Measurements from ENCODE around the gene ARL4D. TPM values are rescaled to one million over a fixed set of nuclear protein-coding genes. Genes with fewer than 3 reads are reported as not detected.
A peak's percentile ranks its signal among the peaks of the same experiment; 100 is the strongest.
"Not testable (repeated sequence)": the region's sequence is repeated elsewhere in the genome, so short reads cannot be mapped to it uniquely, and the experiment has no call there.

ARL4D gene
- total and polyA plus RNA-seq, 9 donors = 6.2 to 34.1 (median 18.9) TPM

DNA sequence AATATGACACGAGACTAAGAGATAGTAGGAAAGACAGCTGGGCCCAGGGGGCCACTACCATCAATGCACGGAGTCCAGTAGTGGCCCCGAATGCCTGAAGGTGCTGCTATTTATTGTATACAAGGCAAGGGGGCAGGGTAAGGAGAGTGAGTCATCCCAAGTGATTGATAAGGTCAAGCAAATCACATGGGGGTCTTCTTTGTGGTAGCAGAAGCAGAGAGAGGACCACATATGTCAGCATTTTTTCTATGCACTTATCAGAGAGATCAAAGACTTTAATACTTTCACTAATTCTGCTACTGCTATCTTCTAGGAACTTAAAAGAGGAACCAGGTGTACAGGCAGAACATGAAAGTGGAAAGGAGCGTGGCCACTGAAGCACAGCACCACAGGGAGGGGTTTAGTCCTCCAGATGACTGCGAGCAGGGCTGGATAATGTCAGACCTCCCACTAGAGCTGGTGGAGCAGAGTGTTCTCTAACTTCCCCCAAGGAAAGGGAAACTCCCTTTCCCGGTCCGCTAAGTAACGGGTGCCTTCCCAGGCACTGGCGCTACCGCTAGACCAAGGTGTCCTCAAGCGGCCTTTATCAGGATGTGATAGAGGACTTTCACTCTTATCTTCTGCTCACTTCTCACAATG lies 26.4 kb upstream of the ARL4D start:
- TF ChIP-seq, protein P1, sequence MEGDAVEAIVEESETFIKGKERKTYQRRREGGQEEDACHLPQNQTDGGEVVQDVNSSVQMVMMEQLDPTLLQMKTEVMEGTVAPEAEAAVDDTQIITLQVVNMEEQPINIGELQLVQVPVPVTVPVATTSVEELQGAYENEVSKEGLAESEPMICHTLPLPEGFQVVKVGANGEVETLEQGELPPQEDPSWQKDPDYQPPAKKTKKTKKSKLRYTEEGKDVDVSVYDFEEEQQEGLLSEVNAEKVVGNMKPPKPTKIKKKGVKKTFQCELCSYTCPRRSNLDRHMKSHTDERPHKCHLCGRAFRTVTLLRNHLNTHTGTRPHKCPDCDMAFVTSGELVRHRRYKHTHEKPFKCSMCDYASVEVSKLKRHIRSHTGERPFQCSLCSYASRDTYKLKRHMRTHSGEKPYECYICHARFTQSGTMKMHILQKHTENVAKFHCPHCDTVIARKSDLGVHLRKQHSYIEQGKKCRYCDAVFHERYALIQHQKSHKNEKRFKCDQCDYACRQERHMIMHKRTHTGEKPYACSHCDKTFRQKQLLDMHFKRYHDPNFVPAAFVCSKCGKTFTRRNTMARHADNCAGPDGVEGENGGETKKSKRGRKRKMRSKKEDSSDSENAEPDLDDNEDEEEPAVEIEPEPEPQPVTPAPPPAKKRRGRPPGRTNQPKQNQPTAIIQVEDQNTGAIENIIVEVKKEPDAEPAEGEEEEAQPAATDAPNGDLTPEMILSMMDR (IDR thresholded peaks at IDR 0.05) = no peak
- TF ChIP-seq POLR2A (IDR thresholded peaks at IDR 0.05) (no peak), EP300 (IDR thresholded peaks at IDR 0.05) (no peak)
- no peaks in the 10 kb centered on the region for H3K27me3 ChIP-seq
- no peaks in the 10 kb centered on the region for H3K9me3 ChIP-seq
- peak; percentile 44 to 76 (median 59) for DNase-seq
- peak overlapping the region; percentile 6 to 24 for H3K27ac ChIP-seq
- H3K4me1 ChIP-seq (ENCODE audit: insufficient read depth) = peaks cover 3% of the 10 kb centered on the region
- intact Hi-C loops (cut with DNase I) = loop anchor here in 1 of 4 donors (10.0 kb wide), 1 partner anchor 688 kb away; the partner anchor contains the start of genes CCR10 and CNTNAP1
- no peak overlapping the region for H3K4me3 ChIP-seq
- WGBS, 3 donors = 19 to 33% (median 29%) methylated on average over 11 of the region's 11 CpGs
- no peaks in the 10 kb centered on the region for H3K36me3 ChIP-seq

DNA sequence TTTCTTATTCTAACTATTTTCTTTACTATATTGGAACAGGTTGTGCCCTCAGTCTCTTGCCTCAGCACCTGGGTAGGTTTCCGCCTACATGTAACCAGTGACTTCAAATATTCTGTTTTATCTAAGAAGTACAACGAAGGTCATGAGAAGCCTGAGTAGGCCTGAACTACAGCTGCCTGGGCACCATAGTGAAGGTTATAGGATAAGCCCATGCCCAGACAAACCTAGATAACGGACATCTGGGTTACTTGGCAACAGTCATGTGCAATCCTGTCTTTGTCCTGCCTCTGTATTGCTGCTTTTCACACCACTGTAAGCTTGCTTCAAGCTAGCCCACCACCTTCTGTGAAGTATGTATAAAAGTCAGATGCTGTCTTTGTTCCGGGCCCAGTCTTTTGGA lies 25.4 kb upstream of the ARL4D start:
- H3K4me1 ChIP-seq (ENCODE audit: insufficient read depth) = peaks cover 2% of the 10 kb centered on the region
- TF ChIP-seq, protein P1 (IDR thresholded peaks at IDR 0.05) = no peak
- TF ChIP-seq POLR2A (IDR thresholded peaks at IDR 0.05) (no peak), EP300 (IDR thresholded peaks at IDR 0.05) (no peak)
- no peaks in the 10 kb centered on the region for H3K36me3 ChIP-seq
- no peaks in the 10 kb centered on the region for H3K27me3 ChIP-seq
- H3K27ac ChIP-seq = no peak overlapping the region
- WGBS, 3 donors = 86 to 93% (median 93%) methylated on average over 4 of the region's 4 CpGs
- DNase-seq = peak in 1 of 5 donors; percentile 4
- no peaks in the 10 kb centered on the region for H3K9me3 ChIP-seq
- H3K4me3 ChIP-seq = no peak overlapping the region
- intact Hi-C loops (cut with DNase I) = loop anchor here in 1 of 4 donors (10.0 kb wide), 1 partner anchor 689 kb away; the partner anchor contains the start of genes CCR10 and CNTNAP1

DNA sequence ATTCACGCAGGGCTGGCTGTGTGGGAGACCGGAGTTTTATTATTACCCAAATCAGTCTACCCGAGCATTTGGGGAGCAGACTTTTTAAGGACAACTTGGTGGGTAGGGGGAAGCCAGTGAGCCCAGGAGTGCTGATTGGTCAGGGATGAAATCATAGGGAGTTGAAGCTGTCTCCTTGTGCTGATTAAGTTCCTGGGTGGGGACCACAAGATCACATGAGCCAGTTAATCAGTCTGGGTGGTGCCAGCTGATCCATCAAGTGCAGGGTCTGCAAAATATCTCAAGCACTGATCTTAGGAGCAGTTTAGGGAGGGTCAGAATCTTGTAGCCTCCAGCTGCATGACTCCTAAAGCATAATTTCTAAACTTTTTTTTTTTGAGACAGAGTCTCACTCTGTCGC lies 22.9 kb upstream of the ARL4D start:
- intact Hi-C loops (cut with DNase I) = loop anchor here in 1 of 4 donors (10.0 kb wide), 1 partner anchor 691 kb away; the partner anchor contains the start of genes CCR10 and CNTNAP1

GRCh38 chr17:43377056-43377810 lies 21.6 kb upstream of the ARL4D start:
- no peak for TF ChIP-seq POLR2A (IDR thresholded peaks at IDR 0.05)
- no peak for TF ChIP-seq EP300 (IDR thresholded peaks at IDR 0.05)
- Histone ChIP-seq H3K9me3 (no peaks in the 10 kb centered on the region), H3K36me3 (no peaks in the 10 kb centered on the region), H3K27ac (no peak overlapping the region), H3K4me3 (no peak overlapping the region), H3K4me1 (ENCODE audit: insufficient read depth) (peaks cover 2% of the 10 kb centered on the region), H3K27me3 (no peaks in the 10 kb centered on the region)
- intact Hi-C loops (cut with DNase I) = loop anchor here in 1 of 4 donors (10.0 kb wide), 1 partner anchor 692 kb away; the partner anchor contains the start of genes CCR10 and CNTNAP1
- WGBS, 3 donors = 75 to 83% (median 79%) methylated on average over 12 of the region's 12 CpGs
- peak in 1 of 5 donors; percentile 13 for DNase-seq

More for the DNA sequence above, 22.9 kb upstream of the ARL4D start:
- not testable (repeated sequence) for H3K27ac ChIP-seq; H3K9me3 ChIP-seq; DNase-seq; H3K36me3 ChIP-seq; H3K4me3 ChIP-seq; H3K27me3 ChIP-seq; H3K4me1 ChIP-seq (ENCODE audit: insufficient read depth)
- WGBS, 3 donors = 86 to 88% (median 87%) methylated on average over 4 of the region's 4 CpGs

GRCh38 chr17:43378766-43379165 lies 20.0 kb upstream of the ARL4D start:
- H3K4me1 ChIP-seq (ENCODE audit: insufficient read depth) = peaks cover 2% of the 10 kb centered on the region
- intact Hi-C loops (cut with DNase I) = loop anchor here in 1 of 4 donors (10.0 kb wide), 1 partner anchor 694 kb away; the partner anchor contains the start of genes CCR10 and CNTNAP1
- TF ChIP-seq, protein P1 (IDR thresholded peaks at IDR 0.05) = no peak
- TF ChIP-seq POLR2A (IDR thresholded peaks at IDR 0.05) = no peak
- TF ChIP-seq EP300 (IDR thresholded peaks at IDR 0.05) = no peak
- H3K9me3 ChIP-seq = no peaks in the 10 kb centered on the region
- H3K27ac ChIP-seq = no peak overlapping the region
- H3K27me3 ChIP-seq = no peaks in the 10 kb centered on the region
- peak in 1 of 5 donors; percentile 21 for DNase-seq
- no peak overlapping the region for H3K4me3 ChIP-seq
- 93 to 94% (median 94%) methylated on average over 26 of the region's 26 CpGs for WGBS, 3 donors
- no peaks in the 10 kb centered on the region for H3K36me3 ChIP-seq
